ENCODE measurements around the gene EMC9. TPM values are rescaled to one million over a fixed set of nuclear protein-coding genes. Genes with fewer than 3 reads are reported as not detected.

EMC9 gene
- polyA plus RNA-seq, 2 of the 4 experiments (the other 2 are of a cell fraction): 21.5 to 48.5 TPM

- POLR2A ChIA-PET: interaction anchor here (0.7 to 2.9 kb wide), 16 partner anchors 9 to 794 kb away, joined by 3 to 55 read pairs (median 9); partner anchors contain the start of genes CARMIL3, DHRS4L2, EMC9 and IRF9
- H3K9me3 ChIP-seq: no peaks in the 10 kb centered on the region
- DNase-seq (ENCODE audit: low read depth in 1 of 2, low spot score in 1 of 2): no peak
- peak overlapping the region; percentile 67 to 95 for H3K27ac ChIP-seq
- peak overlapping the region; percentile 89 for H3K4me2 ChIP-seq
- WGBS (ENCODE audit: missing lambda C conversion rate): 15% methylated on average over 14 of the region's 14 CpGs
- no peak for TF ChIP-seq HEYL (CRISPR knock-in tag; IDR thresholded peaks at IDR 0.05)
- no peak for TF ChIP-seq NR3C1 (IDR thresholded peaks at IDR 0.05)
- no peak for TF ChIP-seq TFCP2L1 (CRISPR knock-in tag; IDR thresholded peaks at IDR 0.05)
- no peak for TF ChIP-seq REST (IDR thresholded peaks at IDR 0.05)
- TF ChIP-seq, protein P1, sequence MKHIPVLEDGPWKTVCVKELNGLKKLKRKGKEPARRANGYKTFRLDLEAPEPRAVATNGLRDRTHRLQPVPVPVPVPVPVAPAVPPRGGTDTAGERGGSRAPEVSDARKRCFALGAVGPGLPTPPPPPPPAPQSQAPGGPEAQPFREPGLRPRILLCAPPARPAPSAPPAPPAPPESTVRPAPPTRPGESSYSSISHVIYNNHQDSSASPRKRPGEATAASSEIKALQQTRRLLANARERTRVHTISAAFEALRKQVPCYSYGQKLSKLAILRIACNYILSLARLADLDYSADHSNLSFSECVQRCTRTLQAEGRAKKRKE (CRISPR knock-in tag; IDR thresholded peaks at IDR 0.05; ENCODE audit: low read depth): no peak
- TF ChIP-seq FOSL2 (IDR thresholded peaks at IDR 0.05): no peak
- TF ChIP-seq FOSL2 (CRISPR knock-in tag; IDR thresholded peaks at IDR 0.05): no peak
- no peak for TF ChIP-seq CHD2 (IDR thresholded peaks at IDR 0.05; ENCODE audit: low read length, partially characterized antibody)
- TF ChIP-seq KDM5A (IDR thresholded peaks at IDR 0.05): no peak
- no peak for TF ChIP-seq HOXB5 (CRISPR knock-in tag; IDR thresholded peaks at IDR 0.05)
- TF ChIP-seq PBX3 (IDR thresholded peaks at IDR 0.05): no peak
- CTCF ChIA-PET: interaction anchor here (0.7 to 5.6 kb wide), 8 partner anchors 10 to 143 kb away, joined by 3 to 44 read pairs (median 8); partner anchors contain the start of gene IRF9
- H3K4me3 ChIP-seq: peak overlapping the region; percentile 62
- ATAC-seq: no peak
- no peak for FAIRE-seq
- H3K4me1 ChIP-seq: peaks cover 11% of the 10 kb centered on the region; the same call in 1 of the 3 replicates
These were observed 25.8 kb downstream of the EMC9 start for GRCh38 chr14:24115422-24116127.

DNA sequence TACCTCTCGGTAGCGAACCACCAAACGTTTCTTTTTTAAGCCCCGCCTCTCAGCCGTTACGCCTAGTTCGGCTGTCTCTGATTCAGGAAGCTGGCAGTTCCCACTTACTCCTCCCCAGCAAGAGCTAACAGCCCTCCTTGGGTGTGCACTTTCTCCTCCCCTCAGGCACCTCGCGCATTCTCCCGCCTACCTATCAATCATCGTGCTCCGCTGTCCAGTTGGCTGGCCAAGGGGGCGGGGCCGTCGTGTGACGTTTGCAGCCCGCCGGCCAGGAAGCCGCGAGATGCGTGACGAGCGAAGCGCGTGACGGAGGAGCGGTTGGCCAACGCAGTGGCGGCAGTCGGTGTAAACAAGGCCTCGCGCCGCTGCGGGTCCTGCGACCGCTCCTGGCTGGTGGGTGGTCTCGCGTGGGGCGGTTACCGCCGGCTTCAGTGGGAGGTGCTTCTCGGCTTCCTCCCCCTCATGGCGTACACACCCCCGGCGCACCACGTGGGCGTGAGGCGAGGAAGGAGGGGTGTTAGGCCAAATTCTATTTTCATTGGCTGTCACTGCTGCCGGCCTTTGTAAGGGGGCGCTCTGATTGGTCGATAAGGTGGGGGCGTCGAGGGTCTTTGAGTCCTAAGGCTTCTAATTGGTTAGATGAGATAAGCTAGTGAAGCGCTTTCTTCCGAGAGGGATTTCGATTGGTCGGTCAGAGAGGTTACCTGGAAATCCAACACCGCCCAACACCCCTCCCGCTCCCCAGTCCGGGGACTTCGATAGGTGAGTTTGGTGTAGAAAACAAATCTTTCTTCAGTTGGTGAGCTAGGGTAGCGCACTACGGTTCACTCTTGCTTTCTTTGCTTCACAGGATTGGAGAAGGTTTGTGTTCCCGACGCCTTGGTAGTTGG, 26.6 kb downstream of the EMC9 start, which contains the start of the genes DCAF11 and NRL:
Gene DCAF11, plus strand, starts transcription at position 246 of the 890 bp plus-strand sequence. CDS start 818 bp downstream, outside the sequence.
Gene NRL, minus strand, starts transcription at position 418 of the 890 bp plus-strand sequence. CDS start 32,101 bp downstream, outside the sequence.
- Histone ChIP-seq H3K4me3 (peak within 1 kb of the TSS; percentile 62), H3K4me1 (peaks cover 11% of the 10 kb centered on the region; the same call in 1 of the 3 replicates), H3K4me2 (peak within 1 kb of the TSS; percentile 89), H3K9me3 (no peaks in the 10 kb centered on the region), H3K27ac (peak within 1 kb of the TSS; percentile 95 to 96)
- FAIRE-seq (peak; percentile 77), DNase-seq (ENCODE audit: low read depth in 1 of 2, low spot score in 1 of 2) (peak; percentile 99 to 100), ATAC-seq (peak; percentile 92 to 94)
- CTCF ChIA-PET: interaction anchor here (0.8 to 5.6 kb wide), 15 partner anchors 11 to 526 kb away, joined by 3 to 44 read pairs (median 4); partner anchors contain the start of genes EMC9 and IRF9
- 2% methylated on average over 56 of the region's 65 CpGs for WGBS (ENCODE audit: missing lambda C conversion rate)
- POLR2A ChIA-PET: interaction anchor here (0.5 to 2.9 kb wide), 25 partner anchors 10 to 1471 kb away, joined by 3 to 55 read pairs (median 4); partner anchors contain the start of genes CARMIL3, CIDEB, DHRS4L2 and EMC9
- TF ChIP-seq HOXA7 (CRISPR knock-in tag; IDR thresholded peaks at IDR 0.05): no peak
- no peak for TF ChIP-seq RARB (CRISPR knock-in tag; IDR thresholded peaks at IDR 0.05)
- no peak for TF ChIP-seq SMC3 (IDR thresholded peaks at IDR 0.05)
- TF ChIP-seq KDM1A (IDR thresholded peaks at IDR 0.05; ENCODE audit: low read depth): no peak
- TF ChIP-seq REST (IDR thresholded peaks at IDR 0.05): peak; percentile 92
- no peak for TF ChIP-seq EHMT2 (IDR thresholded peaks at IDR 0.05; ENCODE audit: low read depth)
- peak in 1 of 2 experiments; percentile 10; a peak in 2 of 5 replicates for TF ChIP-seq JUN (IDR thresholded peaks at IDR 0.05)
- TF ChIP-seq, protein P2, sequence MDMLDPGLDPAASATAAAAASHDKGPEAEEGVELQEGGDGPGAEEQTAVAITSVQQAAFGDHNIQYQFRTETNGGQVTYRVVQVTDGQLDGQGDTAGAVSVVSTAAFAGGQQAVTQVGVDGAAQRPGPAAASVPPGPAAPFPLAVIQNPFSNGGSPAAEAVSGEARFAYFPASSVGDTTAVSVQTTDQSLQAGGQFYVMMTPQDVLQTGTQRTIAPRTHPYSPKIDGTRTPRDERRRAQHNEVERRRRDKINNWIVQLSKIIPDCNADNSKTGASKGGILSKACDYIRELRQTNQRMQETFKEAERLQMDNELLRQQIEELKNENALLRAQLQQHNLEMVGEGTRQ (IDR thresholded peaks at IDR 0.05): peak; percentile 96
- no peak for TF ChIP-seq ZFP36 (IDR thresholded peaks at IDR 0.05; ENCODE audit: borderline replicate concordance, partially characterized antibody)
- no peak for TF ChIP-seq HES2 (IDR thresholded peaks at IDR 0.05)
- TF ChIP-seq SREBF2 (IDR thresholded peaks at IDR 0.05): no peak

Data from A549 (cell line).